GM12878 (cell line): ENCODE data around the gene SRSF9.

Experiments
- ATF3 ChIP-seq: IDR thresholded peaks from 2 replicates; pipeline ENCODE4 v1.6.1; 2011; ENCODE audit warnings: low read depth, mild to moderate bottlenecking, low read length, moderate library complexity, borderline replicate concordance; ENCODE audit errors: extremely low read depth
- EZH2 ChIP-seq: IDR thresholded peaks from 2 replicates; pipeline ENCODE4 v1.6.1; 2012; ENCODE audit warnings: low read depth, mild to moderate bottlenecking, control low read depth, inconsistent platforms, low read length, borderline replicate concordance; ENCODE audit not compliant: control insufficient read depth
- JUND ChIP-seq: IDR thresholded peaks from 2 replicates; pipeline ENCODE4 v1.6.1; 2012; ENCODE audit warnings: low read depth, mild to moderate bottlenecking, low read length, improper control_type of control experiment, moderate library complexity
- KDM1A ChIP-seq: fragments of 200-600 bp; sonication (generic); IDR thresholded peaks from 2 replicates; pipeline ENCODE4 v1.6.1; 2016; ENCODE audit warnings: borderline replicate concordance
- MYC ChIP-seq: IDR thresholded peaks from 2 replicates; pipeline ENCODE4 v1.6.1; 2011; ENCODE audit warnings: mild to moderate bottlenecking, low read length, moderate library complexity, inconsistent platforms; ENCODE audit not compliant: insufficient read depth, insufficient replicate concordance, insufficient read length, severe bottlenecking
- POU2F2 ChIP-seq: IDR thresholded peaks from 3 replicates; pipeline ENCODE4 v1.6.1; 2011; ENCODE audit warnings: low read depth, mild to moderate bottlenecking, low read length, borderline replicate concordance
- TF ChIP-seq, protein P1 (sequence below), 3 experiments: IDR thresholded peaks in 2 of 3; conservative IDR thresholded peaks in 1 of 3; 2 replicates each; pipeline ENCODE4 v1.5.1; 2011; ENCODE audit warnings: low read depth in 3 of 3, low read length in 3 of 3, mild to moderate bottlenecking in 3 of 3, control low read depth in 2 of 3, moderate library complexity in 2 of 3, inconsistent platforms in 1 of 3, mixed read lengths in 1 of 3; ENCODE audit not compliant: control insufficient read depth in 2 of 3, insufficient read depth in 1 of 3; ENCODE audit errors: extremely low read depth in 1 of 3

- TF ChIP-seq POU2F2 (0 out of 3 replicates have a peak, but pooled peaks have one; percentile 27), KDM1A (no peak), ATF3 (no peak), MYC (no peak), JUND (no peak), EZH2 (no peak)
- TF ChIP-seq, protein P1, sequence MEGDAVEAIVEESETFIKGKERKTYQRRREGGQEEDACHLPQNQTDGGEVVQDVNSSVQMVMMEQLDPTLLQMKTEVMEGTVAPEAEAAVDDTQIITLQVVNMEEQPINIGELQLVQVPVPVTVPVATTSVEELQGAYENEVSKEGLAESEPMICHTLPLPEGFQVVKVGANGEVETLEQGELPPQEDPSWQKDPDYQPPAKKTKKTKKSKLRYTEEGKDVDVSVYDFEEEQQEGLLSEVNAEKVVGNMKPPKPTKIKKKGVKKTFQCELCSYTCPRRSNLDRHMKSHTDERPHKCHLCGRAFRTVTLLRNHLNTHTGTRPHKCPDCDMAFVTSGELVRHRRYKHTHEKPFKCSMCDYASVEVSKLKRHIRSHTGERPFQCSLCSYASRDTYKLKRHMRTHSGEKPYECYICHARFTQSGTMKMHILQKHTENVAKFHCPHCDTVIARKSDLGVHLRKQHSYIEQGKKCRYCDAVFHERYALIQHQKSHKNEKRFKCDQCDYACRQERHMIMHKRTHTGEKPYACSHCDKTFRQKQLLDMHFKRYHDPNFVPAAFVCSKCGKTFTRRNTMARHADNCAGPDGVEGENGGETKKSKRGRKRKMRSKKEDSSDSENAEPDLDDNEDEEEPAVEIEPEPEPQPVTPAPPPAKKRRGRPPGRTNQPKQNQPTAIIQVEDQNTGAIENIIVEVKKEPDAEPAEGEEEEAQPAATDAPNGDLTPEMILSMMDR (IDR thresholded peaks at IDR 0.05 in 2 of 3, conservative IDR thresholded peaks at IDR 0.05 in 1 of 3; ENCODE audit: control insufficient read depth in 2 of 3, extremely low read depth in 1 of 3, insufficient read depth in 1 of 3, low read depth in 3 of 3, low read length in 3 of 3): peak in 2 of 3 experiments; percentile 18 to 32; a peak in 1 of 6 replicates
Observed at GRCh38 chr12:120437735-120438494, 31.6 kb downstream of the SRSF9 start, which contains the start of gene COX6A1.
